Activated naive CD8-positive, alpha-beta T cell treated with anti-CD3 and anti-CD28 coated beads, Interleukin-2, amount 50 U/mL, for 24 hours (primary cell): ENCODE data around the gene CNKSR1.
A peak's percentile ranks its signal among the peaks of the same experiment; 100 is the strongest.

ENCODE experiments used
- ATAC-seq: fragments of 150-1000 bp; cut with Tn5 transposase; one replicate; pipeline ENCODE4 v1.10.0; 2021
- DNase-seq: peaks from one replicate; pipeline ENCODE4 v3.0.0; 2021
- H3K27ac Mint-ChIP-seq: one replicate; pipeline ENCODE4 v1.8.0; 2021; ENCODE audit warnings: mild to moderate bottlenecking, mixed read lengths
- H3K27me3 Mint-ChIP-seq: one replicate; pipeline ENCODE4 v1.8.0; 2021; ENCODE audit warnings: mixed read lengths
- H3K36me3 Mint-ChIP-seq: one replicate; pipeline ENCODE4 v1.8.0; 2021; ENCODE audit warnings: low read depth, mixed read lengths
- H3K4me1 Mint-ChIP-seq: one replicate; pipeline ENCODE4 v1.8.0; 2021; ENCODE audit warnings: mixed read lengths
- H3K4me3 Mint-ChIP-seq: one replicate; pipeline ENCODE4 v1.8.0; 2021; ENCODE audit warnings: mild to moderate bottlenecking, moderate library complexity, mixed read lengths
- H3K9me3 Mint-ChIP-seq: one replicate; pipeline ENCODE4 v1.8.0; 2021; ENCODE audit warnings: mixed read lengths

Gene CNKSR1

DNA sequence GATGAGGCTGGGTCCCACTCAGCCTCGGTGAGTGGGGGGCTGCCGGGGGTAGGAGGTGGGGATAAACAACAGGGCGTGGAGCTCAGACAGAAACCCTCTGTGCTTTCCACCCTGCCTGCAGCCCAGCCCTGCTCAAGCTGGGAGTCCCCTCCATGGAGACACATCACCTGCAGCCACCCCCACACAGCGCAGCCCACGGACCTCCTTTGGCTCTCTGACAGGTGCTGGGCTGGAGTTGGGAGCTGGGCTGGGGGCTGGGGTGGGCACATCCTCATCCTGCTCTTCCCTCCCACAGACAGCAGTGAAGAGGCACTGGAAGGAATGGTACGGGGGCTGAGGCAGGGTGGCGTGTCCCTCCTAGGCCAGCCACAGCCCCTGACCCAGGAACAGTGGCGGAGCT is 11.2 kb downstream of the CNKSR1 start:
- Mint-ChIP-seq H3K27ac (no peak overlapping the region), H3K27me3 (no peaks in the 10 kb centered on the region), H3K36me3 (no peaks in the 10 kb centered on the region), H3K4me3 (no peak overlapping the region), H3K9me3 (no peaks in the 10 kb centered on the region), H3K4me1 (peaks cover 10% of the 10 kb centered on the region)
- DNase-seq (no peak), ATAC-seq (no peak)

DNA sequence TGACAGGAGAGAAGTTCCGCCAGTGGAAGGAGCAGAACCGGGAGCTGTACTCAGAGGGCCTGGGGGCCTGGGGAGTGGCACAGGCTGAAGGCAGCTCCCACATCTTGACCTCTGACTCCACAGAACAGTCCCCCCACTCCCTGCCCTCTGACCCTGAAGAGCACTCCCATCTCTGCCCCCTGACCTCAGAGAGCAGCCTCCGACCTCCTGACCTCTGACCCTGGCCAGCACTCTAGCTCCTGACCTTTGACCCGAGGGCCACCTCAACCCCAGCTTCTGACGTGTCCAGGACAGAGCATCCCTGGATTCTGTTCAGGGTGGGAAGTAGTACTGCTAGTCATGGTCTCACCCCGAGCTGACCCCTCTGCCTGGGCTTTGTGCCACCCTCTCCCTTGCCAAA is 12.0 kb downstream of the CNKSR1 start:
- ATAC-seq (no peak), DNase-seq (no peak)
- Mint-ChIP-seq H3K4me3 (no peak overlapping the region), H3K27ac (no peak overlapping the region), H3K36me3 (no peaks in the 10 kb centered on the region), H3K4me1 (peaks cover 10% of the 10 kb centered on the region), H3K9me3 (no peaks in the 10 kb centered on the region), H3K27me3 (no peaks in the 10 kb centered on the region)

DNA sequence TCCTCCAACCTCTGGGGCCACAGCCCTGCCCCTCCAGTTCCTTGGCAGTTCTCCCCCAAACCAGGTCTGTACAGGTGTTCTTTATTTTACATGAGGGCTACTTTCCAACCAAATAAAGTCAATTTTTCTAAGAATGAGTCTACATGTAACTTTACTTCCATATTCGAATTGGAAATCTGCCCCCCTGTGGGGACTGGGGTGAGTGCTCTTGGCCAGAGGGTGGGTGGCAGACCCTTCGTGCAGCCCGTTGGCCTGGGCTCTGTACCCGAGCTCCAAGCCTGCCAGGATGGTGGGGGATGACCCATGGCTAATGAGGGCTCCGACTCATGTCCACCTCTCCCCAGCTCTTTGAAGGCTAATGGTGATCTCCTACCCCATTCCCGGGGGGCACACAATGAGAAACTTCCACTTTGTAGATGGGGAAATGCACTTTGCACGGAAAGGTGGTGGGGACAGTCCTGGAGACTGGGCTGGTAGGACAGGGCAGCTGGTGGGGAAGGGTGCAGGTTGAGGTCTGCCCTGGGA is 12.5 kb downstream of the CNKSR1 start:
- Mint-ChIP-seq H3K27me3 (no peaks in the 10 kb centered on the region), H3K27ac (no peak overlapping the region), H3K4me3 (no peak overlapping the region), H3K36me3 (no peaks in the 10 kb centered on the region), H3K4me1 (peaks cover 10% of the 10 kb centered on the region), H3K9me3 (no peaks in the 10 kb centered on the region)
- DNase-seq: no peak
- ATAC-seq: no peak

DNA sequence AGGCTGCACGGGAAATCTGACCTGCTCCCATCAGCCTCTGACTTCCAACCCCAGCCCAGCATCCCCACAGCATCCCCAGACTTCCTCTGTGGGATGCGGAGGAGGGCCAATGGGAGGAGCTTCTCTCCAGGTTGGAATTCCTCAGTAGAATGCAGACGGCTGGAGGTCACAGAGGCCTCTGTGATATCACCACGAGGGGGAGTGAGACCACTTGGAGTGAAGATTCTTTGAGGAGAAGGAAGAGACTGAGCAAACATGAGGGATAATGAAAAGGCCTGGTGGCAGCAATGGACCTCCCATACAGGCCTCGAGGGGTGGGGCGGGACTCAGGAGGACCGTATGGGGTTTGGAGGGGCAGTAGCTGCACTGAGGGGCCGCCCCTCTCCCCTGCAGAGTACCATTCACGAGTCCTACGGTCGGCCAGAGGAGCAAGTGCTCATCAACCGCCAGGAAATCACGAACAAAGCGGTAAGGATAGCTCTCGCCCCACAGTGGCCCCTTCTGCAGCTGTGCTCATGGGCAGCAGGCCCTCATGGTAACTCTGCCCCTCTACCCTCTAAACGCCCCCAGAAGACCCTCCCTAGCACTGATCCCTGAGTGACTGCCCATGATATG is 13.2 kb downstream of the CNKSR1 start, which contains the start of gene CATSPER4:
Gene CATSPER4, plus strand, starts transcription at position 230 of the 615 bp plus-strand sequence. Its CDS starts 26 bp downstream, at position 256.
- no peak for ATAC-seq
- DNase-seq: no peak
- H3K36me3 Mint-ChIP-seq: no peaks in the 10 kb centered on the region
- H3K4me1 Mint-ChIP-seq: peaks cover 10% of the 10 kb centered on the region
- H3K27me3 Mint-ChIP-seq: no peaks in the 10 kb centered on the region
- H3K9me3 Mint-ChIP-seq: no peaks in the 10 kb centered on the region
- no peak within 1 kb of the TSS for H3K4me3 Mint-ChIP-seq
- peak within 1 kb of the TSS; percentile 16 for H3K27ac Mint-ChIP-seq

DNA sequence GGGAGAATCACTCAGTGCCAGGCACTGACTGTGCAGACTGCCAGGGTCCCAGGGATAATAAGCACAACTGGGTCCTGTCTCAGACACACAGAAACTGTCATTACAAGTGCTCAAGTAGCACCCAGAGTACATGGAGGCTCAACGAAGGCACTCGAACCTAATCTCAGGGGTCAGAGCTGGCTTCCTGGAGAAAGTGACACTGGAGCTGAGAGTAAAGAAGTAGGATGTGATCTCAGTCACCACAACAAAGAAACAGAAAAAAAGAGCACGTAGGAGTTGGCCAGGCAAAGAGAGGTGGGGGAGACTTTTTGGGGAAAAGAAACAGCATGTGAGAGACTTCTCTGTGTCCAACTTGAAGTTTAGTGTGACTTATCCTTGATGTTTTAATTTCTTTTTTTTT is 14.4 kb downstream of the CNKSR1 start:
- Mint-ChIP-seq H3K4me1 (peaks cover 10% of the 10 kb centered on the region), H3K4me3 (peak overlapping the region; percentile 19), H3K9me3 (no peaks in the 10 kb centered on the region), H3K36me3 (no peaks in the 10 kb centered on the region), H3K27me3 (no peaks in the 10 kb centered on the region), H3K27ac (peak overlapping the region; percentile 16)
- DNase-seq (no peak), ATAC-seq (peak; percentile 76)

DNA sequence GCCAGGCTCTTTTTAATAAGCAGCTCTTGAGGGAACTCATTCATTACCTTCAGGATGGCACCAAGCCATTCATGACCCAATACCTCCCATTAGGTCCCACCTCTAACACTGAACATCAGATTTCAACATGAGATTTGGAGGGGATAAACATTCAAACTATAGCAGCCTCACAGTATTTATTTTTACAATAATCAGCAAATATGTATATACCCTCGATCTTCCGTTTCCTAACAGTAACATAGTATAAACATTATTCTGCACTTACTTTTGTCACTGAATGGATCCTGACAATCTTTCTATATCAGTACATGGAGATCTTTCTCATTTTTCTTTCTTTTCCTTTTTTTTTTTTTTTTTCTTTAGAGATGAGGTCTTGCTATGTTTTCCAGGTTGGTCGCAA is 18.5 kb downstream of the CNKSR1 start:
- H3K27ac Mint-ChIP-seq: no peak overlapping the region
- DNase-seq: no peak
- H3K27me3 Mint-ChIP-seq: no peaks in the 10 kb centered on the region
- ATAC-seq: no peak
- no peaks in the 10 kb centered on the region for H3K9me3 Mint-ChIP-seq
- H3K36me3 Mint-ChIP-seq: no peaks in the 10 kb centered on the region
- H3K4me1 Mint-ChIP-seq: peaks cover 13% of the 10 kb centered on the region
- no peak overlapping the region for H3K4me3 Mint-ChIP-seq

DNA sequence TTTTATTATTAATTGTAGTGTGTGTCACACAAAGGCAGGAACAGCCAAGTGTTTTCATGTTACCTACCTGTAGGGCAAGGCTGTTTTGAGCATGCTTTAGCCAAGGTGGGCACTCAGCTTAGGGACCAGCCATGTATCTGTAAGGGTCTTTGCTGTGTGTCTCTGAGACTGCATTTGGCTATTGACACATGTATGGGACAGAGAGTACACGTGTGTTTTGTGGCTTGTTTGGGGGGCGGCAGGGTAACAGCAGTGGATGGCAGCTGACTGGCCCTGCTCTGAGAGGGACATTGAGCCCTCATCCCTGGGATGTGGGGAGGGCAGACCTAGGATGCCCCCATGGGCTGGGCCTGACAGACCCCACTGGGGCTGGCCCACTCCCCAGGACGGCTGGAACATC is 20.0 kb downstream of the CNKSR1 start:
- H3K36me3 Mint-ChIP-seq: no peaks in the 10 kb centered on the region
- H3K9me3 Mint-ChIP-seq: no peaks in the 10 kb centered on the region
- H3K4me1 Mint-ChIP-seq: peaks cover 19% of the 10 kb centered on the region
- no peak for DNase-seq
- H3K27me3 Mint-ChIP-seq: no peaks in the 10 kb centered on the region
- no peak for ATAC-seq
- H3K4me3 Mint-ChIP-seq: no peak overlapping the region
- H3K27ac Mint-ChIP-seq: no peak overlapping the region

DNA sequence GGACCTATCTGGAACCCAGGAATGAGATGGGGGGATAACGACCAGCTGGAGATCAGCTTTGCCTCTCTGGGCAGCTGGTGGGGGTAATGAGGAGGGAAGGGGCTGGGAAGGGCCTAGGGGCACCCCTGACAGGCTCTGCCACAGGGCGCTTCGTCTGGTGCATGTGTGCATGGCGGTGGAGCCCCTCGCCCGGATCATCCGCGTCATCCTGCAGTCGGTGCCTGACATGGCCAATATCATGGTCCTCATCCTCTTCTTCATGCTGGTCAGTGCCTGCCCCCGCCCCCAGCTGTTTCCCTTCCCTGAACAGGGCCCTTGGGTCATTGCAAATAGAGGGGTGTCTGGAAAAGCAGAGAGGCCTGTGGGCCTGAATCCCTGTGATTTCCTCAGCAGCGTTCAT is 20.5 kb downstream of the CNKSR1 start:
- no peak for ATAC-seq
- peaks cover 21% of the 10 kb centered on the region for H3K4me1 Mint-ChIP-seq
- no peaks in the 10 kb centered on the region for H3K36me3 Mint-ChIP-seq
- H3K27ac Mint-ChIP-seq: no peak overlapping the region
- no peaks in the 10 kb centered on the region for H3K9me3 Mint-ChIP-seq
- no peak for DNase-seq
- H3K27me3 Mint-ChIP-seq: no peaks in the 10 kb centered on the region
- H3K4me3 Mint-ChIP-seq: no peak overlapping the region

DNA sequence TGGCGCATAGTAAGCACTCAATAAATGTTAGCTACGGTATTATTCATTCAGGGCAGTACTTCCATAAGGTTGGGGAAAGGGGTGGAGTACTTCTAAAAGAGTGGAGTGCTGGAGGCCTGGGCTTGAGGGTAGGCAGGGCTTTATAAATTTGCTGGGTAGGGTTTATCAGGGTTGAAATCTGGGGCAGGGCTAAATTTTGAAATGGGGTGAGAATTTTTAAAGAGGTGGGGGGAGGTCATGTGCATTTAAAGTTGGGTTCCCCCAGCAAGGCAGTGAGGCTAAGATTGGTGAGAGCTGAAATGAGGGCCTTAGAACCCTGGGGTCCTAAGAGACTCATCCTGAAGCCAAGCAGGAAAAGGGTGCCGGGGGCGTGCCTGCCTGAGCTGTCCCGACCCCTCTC is 23.1 kb downstream of the CNKSR1 start:
- H3K4me3 Mint-ChIP-seq: no peak overlapping the region
- H3K9me3 Mint-ChIP-seq: no peaks in the 10 kb centered on the region
- no peaks in the 10 kb centered on the region for H3K27me3 Mint-ChIP-seq
- DNase-seq (no peak), ATAC-seq (no peak)
- peaks cover 21% of the 10 kb centered on the region for H3K4me1 Mint-ChIP-seq
- H3K36me3 Mint-ChIP-seq: no peaks in the 10 kb centered on the region
- H3K27ac Mint-ChIP-seq: no peak overlapping the region

DNA sequence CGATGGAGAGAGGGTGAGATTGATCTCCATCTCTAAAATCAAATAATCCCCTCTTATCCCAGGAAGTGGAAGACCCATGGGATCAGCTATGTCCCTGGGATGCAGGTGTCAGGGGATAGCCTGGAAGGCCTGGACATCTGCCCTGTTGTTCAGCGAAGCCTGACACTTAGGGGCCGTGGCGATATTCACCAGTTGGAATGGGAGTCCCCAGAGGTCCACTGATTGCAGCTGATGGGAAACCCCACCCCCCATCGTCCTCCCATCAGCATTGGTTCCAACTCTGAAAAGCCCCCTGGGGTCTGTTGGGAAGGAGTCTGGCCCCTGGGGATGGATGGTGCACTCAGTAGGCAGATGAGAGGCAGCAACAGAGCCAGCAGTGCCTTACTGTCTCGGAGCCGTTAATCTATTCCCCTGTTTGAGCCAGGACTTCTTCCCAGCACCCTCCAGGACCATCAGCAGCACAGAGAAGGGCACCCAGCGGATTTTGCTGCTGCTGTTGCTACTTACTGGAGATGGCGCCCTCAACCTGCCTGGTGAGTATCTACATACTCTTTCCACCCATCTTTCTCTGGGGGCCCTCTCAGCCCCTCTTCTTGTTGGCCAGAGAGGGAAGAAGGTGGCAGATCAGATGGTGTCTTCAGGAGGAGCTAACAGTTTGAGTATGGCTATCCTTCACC is 26.5 kb downstream of the CNKSR1 start:
- Mint-ChIP-seq H3K9me3 (no peaks in the 10 kb centered on the region), H3K27ac (no peak overlapping the region), H3K4me3 (no peak overlapping the region), H3K4me1 (peaks cover 21% of the 10 kb centered on the region), H3K36me3 (no peaks in the 10 kb centered on the region), H3K27me3 (no peaks in the 10 kb centered on the region)
- ATAC-seq (no peak), DNase-seq (no peak)

DNA sequence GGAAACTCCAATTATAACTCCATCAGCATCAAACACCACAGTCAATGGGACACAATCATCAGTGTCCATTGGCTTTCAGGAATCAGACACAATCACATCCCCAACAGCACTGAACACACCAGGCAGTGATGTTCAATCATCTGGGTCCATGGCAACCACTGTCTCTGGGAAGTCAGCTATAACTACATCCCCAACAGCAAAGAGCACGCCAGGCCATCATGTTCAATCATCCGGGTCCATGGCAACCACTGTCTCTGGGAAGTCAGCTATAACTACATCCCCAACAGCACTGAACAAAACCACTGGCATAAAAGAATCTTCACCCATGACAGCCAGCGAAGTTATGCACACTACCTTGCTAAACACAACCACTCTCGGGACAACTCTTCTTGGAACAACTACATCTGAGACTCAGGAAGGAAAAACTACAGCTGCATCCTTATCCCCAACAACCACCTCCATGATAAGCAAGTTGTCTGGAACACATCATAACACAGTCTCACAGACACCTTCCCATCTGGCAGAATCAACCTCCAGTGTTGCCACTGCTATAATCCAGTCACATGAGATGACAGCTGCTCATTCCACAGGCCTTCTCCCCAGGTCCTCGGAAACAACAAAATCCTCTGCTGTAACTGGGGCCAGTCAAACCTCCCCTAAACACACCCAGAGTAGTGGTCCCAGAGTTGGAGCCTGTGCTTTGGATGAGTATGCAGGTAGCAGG is 33.0 kb downstream of the CNKSR1 start:
- no peaks in the 10 kb centered on the region for H3K27me3 Mint-ChIP-seq
- no peak overlapping the region for H3K4me3 Mint-ChIP-seq
- ATAC-seq (no peak), DNase-seq (no peak)
- no peaks in the 10 kb centered on the region for H3K4me1 Mint-ChIP-seq
- H3K36me3 Mint-ChIP-seq: no peaks in the 10 kb centered on the region
- no peaks in the 10 kb centered on the region for H3K9me3 Mint-ChIP-seq
- H3K27ac Mint-ChIP-seq: no peak overlapping the region

DNA sequence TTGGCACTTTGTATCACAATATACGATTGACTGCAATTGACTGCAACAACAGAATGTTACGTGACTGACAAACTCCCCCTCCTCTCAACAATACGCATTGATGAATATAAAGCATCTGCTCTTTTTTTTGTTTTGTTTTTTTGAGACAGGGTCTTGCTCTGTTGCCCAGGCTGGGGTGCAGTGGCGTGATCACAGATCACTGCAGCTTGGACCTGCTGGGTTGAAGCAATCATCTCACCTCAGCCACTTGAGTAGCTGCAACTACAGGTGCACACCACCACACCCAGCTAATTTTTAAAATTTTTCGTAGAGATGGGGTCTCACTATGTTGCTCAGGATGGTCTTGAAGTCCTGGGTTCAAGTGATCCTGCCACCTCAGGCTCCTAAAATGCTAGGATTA is 35.4 kb downstream of the CNKSR1 start:
- ATAC-seq (no peak), DNase-seq (no peak)
- H3K4me3 Mint-ChIP-seq: no peak overlapping the region
- H3K27ac Mint-ChIP-seq: no peak overlapping the region
- no peaks in the 10 kb centered on the region for H3K9me3 Mint-ChIP-seq
- H3K27me3 Mint-ChIP-seq: no peaks in the 10 kb centered on the region
- no peaks in the 10 kb centered on the region for H3K4me1 Mint-ChIP-seq
- H3K36me3 Mint-ChIP-seq: no peaks in the 10 kb centered on the region

DNA sequence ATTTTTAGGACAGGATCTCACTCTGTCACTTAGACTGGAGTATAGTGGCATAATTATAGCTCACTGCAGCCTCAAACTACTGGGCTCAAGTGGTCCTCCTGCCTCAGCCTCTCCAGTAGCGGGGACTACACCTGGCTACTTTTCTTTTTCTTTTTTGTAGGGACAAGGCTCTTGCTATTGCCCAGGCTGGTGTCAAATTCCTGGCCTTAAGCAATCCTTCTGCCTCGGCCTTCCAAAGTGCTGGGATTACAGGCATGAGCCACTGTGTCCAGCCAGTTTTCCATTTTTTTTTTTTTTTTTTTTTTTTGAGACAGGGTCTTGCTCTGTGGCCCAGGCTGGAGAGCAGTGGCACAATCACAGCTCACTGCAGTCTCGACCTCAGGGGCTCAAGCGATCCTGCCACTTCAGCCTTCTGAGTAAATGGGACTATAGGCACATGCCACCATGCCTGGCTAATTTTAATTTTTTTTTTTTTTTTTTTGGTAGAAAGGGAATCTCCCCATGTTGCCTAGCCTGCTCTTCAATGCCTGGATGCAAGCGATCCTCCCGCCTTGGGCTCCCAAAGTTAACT is 36.1 kb downstream of the CNKSR1 start:
- H3K27me3 Mint-ChIP-seq: no peaks in the 10 kb centered on the region
- H3K9me3 Mint-ChIP-seq: no peaks in the 10 kb centered on the region
- DNase-seq (no peak), ATAC-seq (no peak)
- H3K4me3 Mint-ChIP-seq: no peak overlapping the region
- H3K4me1 Mint-ChIP-seq: no peaks in the 10 kb centered on the region
- H3K27ac Mint-ChIP-seq: no peak overlapping the region
- no peaks in the 10 kb centered on the region for H3K36me3 Mint-ChIP-seq

DNA sequence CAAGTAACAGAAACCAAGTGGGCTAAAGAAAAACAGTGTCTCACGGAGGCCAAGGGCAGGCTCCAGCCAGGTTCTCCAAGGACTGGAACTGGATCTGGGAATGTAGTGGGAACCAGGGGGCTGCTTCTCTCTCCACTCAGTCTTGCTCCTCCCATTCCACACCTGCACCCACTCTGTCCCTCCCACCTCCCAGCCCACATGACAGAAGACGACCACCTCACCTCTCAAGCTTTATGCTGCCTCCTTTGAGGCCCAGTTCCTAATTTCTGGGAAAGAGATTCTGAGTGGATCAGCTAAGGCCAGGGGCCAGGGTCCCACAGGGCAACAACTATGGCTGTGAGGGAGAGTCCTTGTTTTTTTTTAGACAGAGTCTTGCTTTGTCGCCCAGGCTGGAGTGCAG is 38.0 kb downstream of the CNKSR1 start:
- DNase-seq: no peak
- no peak overlapping the region for H3K27ac Mint-ChIP-seq
- no peaks in the 10 kb centered on the region for H3K4me1 Mint-ChIP-seq
- no peaks in the 10 kb centered on the region for H3K9me3 Mint-ChIP-seq
- no peak overlapping the region for H3K4me3 Mint-ChIP-seq
- H3K36me3 Mint-ChIP-seq: no peaks in the 10 kb centered on the region
- no peak for ATAC-seq
- H3K27me3 Mint-ChIP-seq: no peaks in the 10 kb centered on the region
